GM19397 (cell line): ENCODE measurements around the gene PLEKHG3.

ENCODE experiments used
- ATAC-seq: cut with Tn5 transposase; IDR thresholded peaks from one replicate; pipeline ENCODE4 v1.9.1; 2021; ENCODE audit warnings: mild to moderate bottlenecking, moderate library complexity; ENCODE audit not compliant: unreplicated experiment

Gene PLEKHG3

GRCh38 chr14:64763085-64763782 lies 59.0 kb downstream of the PLEKHG3 start:
- ATAC-seq, result no peak

- no peak for ATAC-seq
Observed at GRCh38 chr14:64763801-64764621, 59.8 kb downstream of the PLEKHG3 start.

- no peak for ATAC-seq
Observed at GRCh38 chr14:64764641-64765520, 60.7 kb downstream of the PLEKHG3 start.

- ATAC-seq, result no peak
Observed at GRCh38 chr14:64765740-64766302, 61.6 kb downstream of the PLEKHG3 start.

- no peak for ATAC-seq
Observed at GRCh38 chr14:64766430-64767151, 62.4 kb downstream of the PLEKHG3 start.

GRCh38 chr14:64767215-64767964 lies 63.2 kb downstream of the PLEKHG3 start:
- ATAC-seq, result no peak

GRCh38 chr14:64768401-64769095 lies 64.3 kb downstream of the PLEKHG3 start:
- ATAC-seq, result no peak

- no peak for ATAC-seq
Observed at GRCh38 chr14:64769096-64770020, 65.1 kb downstream of the PLEKHG3 start.

GRCh38 chr14:64770751-64771150 lies 66.5 kb downstream of the PLEKHG3 start:
- no peak for ATAC-seq

GRCh38 chr14:64771161-64771560 lies 66.9 kb downstream of the PLEKHG3 start:
- ATAC-seq, result no peak

- no peak for ATAC-seq
Observed at GRCh38 chr14:64772397-64772950, 68.2 kb downstream of the PLEKHG3 start.

GRCh38 chr14:64773046-64773445 lies 68.8 kb downstream of the PLEKHG3 start:
- ATAC-seq, result no peak

- ATAC-seq, result no peak
Observed at GRCh38 chr14:64773577-64773976, 69.4 kb downstream of the PLEKHG3 start.

- no peak for ATAC-seq
Observed at GRCh38 chr14:64774272-64774671, 70.0 kb downstream of the PLEKHG3 start.

- no peak for ATAC-seq
Observed at GRCh38 chr14:64775081-64775777, 71.0 kb downstream of the PLEKHG3 start.

GRCh38 chr14:64777461-64777860 lies 73.2 kb downstream of the PLEKHG3 start:
- no peak for ATAC-seq
